HepG2 (cell line): Measurements from ENCODE around the gene HAGHL. TPM values are rescaled to one million over a fixed set of nuclear protein-coding genes. Genes with fewer than 3 reads are reported as not detected.
A peak's percentile ranks its signal among the peaks of the same experiment; 100 is the strongest.

ENCODE experiments used
- BRD4 ChIP-seq: sonication (generic); formaldehyde crosslinking; IDR thresholded peaks from 2 replicates; pipeline ENCODE4 v1.4.0; 2020; ENCODE audit warnings: missing genetic modification reagents
- ELF3 ChIP-seq: IDR thresholded peaks from 2 replicates; pipeline ENCODE4 v1.6.1; 2016; ENCODE audit warnings: missing genetic modification reagents, missing compliant biosample characterization
- GATAD2A ChIP-seq: IDR thresholded peaks from 2 replicates; pipeline ENCODE4 v1.6.1; 2016
- MTA3 ChIP-seq: sonication (generic); formaldehyde crosslinking; IDR thresholded peaks from 2 replicates; pipeline ENCODE4 v1.4.0; 2020; ENCODE audit warnings: missing genetic modification reagents
- NFE2 ChIP-seq: sonication (generic); formaldehyde crosslinking; IDR thresholded peaks from 2 replicates; pipeline ENCODE4 v1.4.0; 2020; ENCODE audit warnings: missing genetic modification reagents
- NR2C2 ChIP-seq: sonication (generic); formaldehyde crosslinking; IDR thresholded peaks from 2 replicates; pipeline ENCODE4 v1.4.0; 2020; ENCODE audit warnings: missing genetic modification reagents, mild to moderate bottlenecking, moderate library complexity, borderline replicate concordance
- PTBP1 ChIP-seq: fragments of 200-400 bp; formaldehyde crosslinking; IDR thresholded peaks from 2 replicates; pipeline ENCODE4 v1.6.1; 2018; ENCODE audit warnings: low read length, low read depth; ENCODE audit not compliant: poor library complexity, severe bottlenecking
- RAD21 ChIP-seq: fragments of 450-650 bp; formaldehyde crosslinking; IDR thresholded peaks from 2 replicates; pipeline ENCODE4 v1.5.0; 2020; ENCODE audit warnings: mild to moderate bottlenecking
- REL ChIP-seq: sonication (generic); formaldehyde crosslinking; conservative IDR thresholded peaks from 2 replicates; pipeline ENCODE4 v1.8.0; 2022; ENCODE audit warnings: mild to moderate bottlenecking, missing genetic modification reagents, moderate library complexity
- SNAI1 ChIP-seq: sonication (generic); formaldehyde crosslinking; IDR thresholded peaks from 2 replicates; pipeline ENCODE4 v1.5.0; 2020; ENCODE audit warnings: mild to moderate bottlenecking, missing genetic modification reagents, borderline replicate concordance
- SNRNP70 ChIP-seq: fragments of 200-400 bp; formaldehyde crosslinking; IDR thresholded peaks from 2 replicates; pipeline ENCODE4 v1.6.1; 2017; ENCODE audit warnings: mild to moderate bottlenecking, low read depth, low read length, moderate library complexity
- SOX13 ChIP-seq, 3 experiments: fragments of 450-650 bp in 1 of 3; sonication (generic) in 1 of 3; formaldehyde crosslinking in 1 of 3; IDR thresholded peaks in 2 of 3; conservative IDR thresholded peaks in 1 of 3; 2 replicates each; pipeline versions ENCODE4 v1.5.0 to v1.6.1; 2016 to 2020; ENCODE audit warnings: antibody characterized with exemption in 1 of 3, mild to moderate bottlenecking in 1 of 3, missing compliant biosample characterization in 1 of 3, missing genetic modification reagents in 1 of 3, moderate library complexity in 1 of 3
- TCF12 ChIP-seq, 2 experiments: fragments of 450-650 bp in 1 of 2; sonication (generic) in 1 of 2; formaldehyde crosslinking in 1 of 2; IDR thresholded peaks; 2 replicates each; pipeline versions ENCODE4 v1.6.1 to v1.8.0; 2017 to 2022; ENCODE audit warnings: antibody characterized with exemption in 1 of 2, mild to moderate bottlenecking in 1 of 2, missing genetic modification reagents in 1 of 2, moderate library complexity in 1 of 2
- YEATS2 ChIP-seq: sonication (generic); formaldehyde crosslinking; IDR thresholded peaks from 2 replicates; pipeline ENCODE4 v1.4.0; 2020; ENCODE audit warnings: missing genetic modification reagents, borderline replicate concordance
- YY1 ChIP-seq: IDR thresholded peaks from 2 replicates; pipeline ENCODE4 v1.6.1; 2011; ENCODE audit warnings: low read length, low read depth, moderate library complexity, mild to moderate bottlenecking; ENCODE audit not compliant: insufficient read depth, insufficient replicate concordance
- ZMYM3 ChIP-seq: sonication (generic); formaldehyde crosslinking; IDR thresholded peaks from 2 replicates; pipeline ENCODE4 v1.5.1; 2020; ENCODE audit warnings: mild to moderate bottlenecking, missing genetic modification reagents
- ZNF230 ChIP-seq: sonication (generic); formaldehyde crosslinking; IDR thresholded peaks from 2 replicates; pipeline ENCODE4 v1.4.0; 2020; ENCODE audit warnings: mild to moderate bottlenecking, missing genetic modification reagents
- ZNF264 ChIP-seq: sonication (generic); formaldehyde crosslinking; IDR thresholded peaks from 2 replicates; pipeline ENCODE4 v1.4.0; 2020; ENCODE audit warnings: missing genetic modification reagents
- ZNF383 ChIP-seq: sonication (generic); formaldehyde crosslinking; IDR thresholded peaks from 2 replicates; pipeline ENCODE4 v1.4.0; 2020; ENCODE audit warnings: missing genetic modification reagents, mild to moderate bottlenecking, borderline replicate concordance
- ZNF44 ChIP-seq: sonication (generic); formaldehyde crosslinking; IDR thresholded peaks from 2 replicates; pipeline ENCODE4 v1.5.1; 2020; ENCODE audit warnings: mild to moderate bottlenecking, missing genetic modification reagents
- ZNF501 ChIP-seq: sonication (generic); formaldehyde crosslinking; IDR thresholded peaks from 2 replicates; pipeline ENCODE4 v1.5.1; 2020; ENCODE audit warnings: mild to moderate bottlenecking, moderate library complexity, missing genetic modification reagents
- ZSCAN22 ChIP-seq: sonication (generic); formaldehyde crosslinking; IDR thresholded peaks from 2 replicates; pipeline ENCODE4 v1.4.0; 2020; ENCODE audit warnings: mild to moderate bottlenecking, missing genetic modification reagents
- polyA plus RNA-seq, 8 experiments: library from polyadenylated mRNA; depleted of rRNA in 3 of 8; stranded (reverse) in 7 of 8; unstranded in 1 of 8; fragments of >200 nt; fragmentation: Illumina TruSeq in 4 of 8; extraction: Trizol in 4 of 8; gene quantifications; 2 replicates each; pipeline versions ENCODE4 v1.2.1 to v1.2.3, GENCODE V29; 2011 to 2016; ENCODE audit warnings: low read depth in 4 of 8, missing spikeins in 1 of 8, mixed read lengths in 1 of 8; ENCODE audit not compliant: insufficient read depth in 1 of 8
- total RNA-seq, 5 experiments: library from RNA; depleted of rRNA; stranded (reverse); fragments of >200 nt; fragmentation: Illumina TruSeq; extraction: Trizol; gene quantifications; 2 replicates each; pipeline ENCODE4 v1.2.3, GENCODE V29; 2016; ENCODE audit warnings: low read depth in 1 of 5
- TF ChIP-seq, protein P1 (sequence below): sonication (generic); formaldehyde crosslinking; IDR thresholded peaks from 2 replicates; pipeline ENCODE4 v1.4.0; 2020; ENCODE audit warnings: missing genetic modification reagents
- TF ChIP-seq, protein P2 (sequence below), 2 experiments: sonication (generic) in 1 of 2; formaldehyde crosslinking in 1 of 2; IDR thresholded peaks; 2 replicates each; pipeline versions ENCODE4 v1.5.1 to v1.6.1; 2011 to 2020; ENCODE audit warnings: borderline replicate concordance in 1 of 2, low read depth in 1 of 2, low read length in 1 of 2, mild to moderate bottlenecking in 1 of 2, missing genetic modification reagents in 1 of 2, moderate library complexity in 1 of 2
- TF ChIP-seq, protein P3 (sequence below): sonication (generic); formaldehyde crosslinking; IDR thresholded peaks from 2 replicates; pipeline ENCODE4 v1.8.0; 2022; ENCODE audit warnings: mild to moderate bottlenecking, missing genetic modification reagents; ENCODE audit not compliant: insufficient replicate concordance

The HAGHL gene
- total and polyA plus RNA-seq, 2 of the 13 experiments (the other 11 are each of a cell fraction or from before 2014, with no cell fraction given), result 3.4 to 8.4 TPM

DNA sequence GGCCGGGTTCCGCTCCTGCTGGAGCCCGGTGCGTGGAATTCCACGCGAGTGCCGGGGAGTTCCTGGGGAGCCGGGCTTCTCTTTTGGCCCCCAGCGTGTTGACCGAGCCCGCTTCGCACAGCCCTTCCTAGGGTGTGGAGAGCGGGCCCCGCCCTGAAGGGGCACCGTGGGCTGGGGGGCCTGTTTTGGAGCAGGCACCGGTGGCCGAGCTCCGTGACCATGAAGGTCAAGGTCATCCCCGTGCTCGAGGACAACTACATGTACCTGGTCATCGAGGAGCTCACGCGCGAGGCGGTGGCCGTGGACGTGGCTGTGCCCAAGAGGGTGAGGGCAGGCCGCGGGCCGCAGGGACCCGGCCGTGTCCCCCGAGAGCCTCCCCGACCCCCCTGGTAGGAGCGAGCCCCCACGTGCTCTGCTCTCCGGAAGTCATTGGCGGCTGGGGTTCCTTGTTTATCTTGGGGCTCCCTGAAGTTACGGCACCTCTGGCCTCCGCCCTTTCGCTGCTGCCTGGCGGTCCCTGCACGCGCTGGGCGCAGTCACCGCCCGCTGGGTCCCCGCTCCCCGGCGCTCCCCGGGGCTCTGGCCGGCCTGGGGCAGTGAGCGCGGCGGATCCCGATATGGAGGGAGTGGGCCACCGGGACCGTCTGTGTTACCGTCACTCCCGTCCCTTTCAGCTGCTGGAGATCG lies 528 bp downstream of the HAGHL start (continued):
- TF ChIP-seq, protein P1, sequence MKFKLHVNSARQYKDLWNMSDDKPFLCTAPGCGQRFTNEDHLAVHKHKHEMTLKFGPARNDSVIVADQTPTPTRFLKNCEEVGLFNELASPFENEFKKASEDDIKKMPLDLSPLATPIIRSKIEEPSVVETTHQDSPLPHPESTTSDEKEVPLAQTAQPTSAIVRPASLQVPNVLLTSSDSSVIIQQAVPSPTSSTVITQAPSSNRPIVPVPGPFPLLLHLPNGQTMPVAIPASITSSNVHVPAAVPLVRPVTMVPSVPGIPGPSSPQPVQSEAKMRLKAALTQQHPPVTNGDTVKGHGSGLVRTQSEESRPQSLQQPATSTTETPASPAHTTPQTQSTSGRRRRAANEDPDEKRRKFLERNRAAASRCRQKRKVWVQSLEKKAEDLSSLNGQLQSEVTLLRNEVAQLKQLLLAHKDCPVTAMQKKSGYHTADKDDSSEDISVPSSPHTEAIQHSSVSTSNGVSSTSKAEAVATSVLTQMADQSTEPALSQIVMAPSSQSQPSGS, result no peak
- 0 out of 2 replicates have a peak, but pooled peaks have one; percentile 37 for TF ChIP-seq ZNF383 (CRISPR knock-in tag)
- TF ChIP-seq RAD21 (CRISPR knock-in tag), result no peak
- no peak for TF ChIP-seq SOX13 (IDR thresholded peaks at IDR 0.05)
- no peak for TF ChIP-seq SOX13 (CRISPR knock-in tag; conservative IDR thresholded peaks at IDR 0.05 in 1 of 2, IDR thresholded peaks at IDR 0.05 in 1 of 2)
- TF ChIP-seq YEATS2 (CRISPR knock-in tag), result no peak
- 0 out of 2 replicates have a peak, but pooled peaks have one; percentile 47 for TF ChIP-seq ZNF230 (CRISPR knock-in tag)
- TF ChIP-seq ZNF44, result no peak
- no peak for TF ChIP-seq ZNF501 (CRISPR knock-in tag)
- no peak for TF ChIP-seq PTBP1
- TF ChIP-seq BRD4 (CRISPR knock-in tag), result no peak
- TF ChIP-seq NFE2 (CRISPR knock-in tag), result no peak
- TF ChIP-seq, protein P2, sequence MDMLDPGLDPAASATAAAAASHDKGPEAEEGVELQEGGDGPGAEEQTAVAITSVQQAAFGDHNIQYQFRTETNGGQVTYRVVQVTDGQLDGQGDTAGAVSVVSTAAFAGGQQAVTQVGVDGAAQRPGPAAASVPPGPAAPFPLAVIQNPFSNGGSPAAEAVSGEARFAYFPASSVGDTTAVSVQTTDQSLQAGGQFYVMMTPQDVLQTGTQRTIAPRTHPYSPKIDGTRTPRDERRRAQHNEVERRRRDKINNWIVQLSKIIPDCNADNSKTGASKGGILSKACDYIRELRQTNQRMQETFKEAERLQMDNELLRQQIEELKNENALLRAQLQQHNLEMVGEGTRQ (IDR thresholded peaks at IDR 0.05; ENCODE audit: low read depth, low read length), result no peak
- TF ChIP-seq, protein P2 (CRISPR knock-in tag; IDR thresholded peaks at IDR 0.05; ENCODE audit: borderline replicate concordance), result no peak
- no peak for TF ChIP-seq REL (CRISPR knock-in tag)
- no peak for TF ChIP-seq ZSCAN22
- TF ChIP-seq MTA3 (CRISPR knock-in tag), result no peak
- no peak; the same call in 1 of the 2 replicates for TF ChIP-seq GATAD2A (CRISPR knock-in tag)
- no peak for TF ChIP-seq SNAI1 (CRISPR knock-in tag)
- no peak for TF ChIP-seq ZMYM3 (CRISPR knock-in tag)
- TF ChIP-seq NR2C2 (CRISPR knock-in tag), result no peak
- TF ChIP-seq YY1, result no peak
- TF ChIP-seq ZNF264 (CRISPR knock-in tag), result no peak
- TF ChIP-seq, protein P3, sequence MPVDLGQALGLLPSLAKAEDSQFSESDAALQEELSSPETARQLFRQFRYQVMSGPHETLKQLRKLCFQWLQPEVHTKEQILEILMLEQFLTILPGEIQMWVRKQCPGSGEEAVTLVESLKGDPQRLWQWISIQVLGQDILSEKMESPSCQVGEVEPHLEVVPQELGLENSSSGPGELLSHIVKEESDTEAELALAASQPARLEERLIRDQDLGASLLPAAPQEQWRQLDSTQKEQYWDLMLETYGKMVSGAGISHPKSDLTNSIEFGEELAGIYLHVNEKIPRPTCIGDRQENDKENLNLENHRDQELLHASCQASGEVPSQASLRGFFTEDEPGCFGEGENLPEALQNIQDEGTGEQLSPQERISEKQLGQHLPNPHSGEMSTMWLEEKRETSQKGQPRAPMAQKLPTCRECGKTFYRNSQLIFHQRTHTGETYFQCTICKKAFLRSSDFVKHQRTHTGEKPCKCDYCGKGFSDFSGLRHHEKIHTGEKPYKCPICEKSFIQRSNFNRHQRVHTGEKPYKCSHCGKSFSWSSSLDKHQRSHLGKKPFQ, result no peak
- TF ChIP-seq TCF12 (IDR thresholded peaks at IDR 0.05), result no peak
- TF ChIP-seq TCF12 (CRISPR knock-in tag; IDR thresholded peaks at IDR 0.05), result no peak
- TF ChIP-seq SNRNP70, result no peak
- TF ChIP-seq ELF3 (CRISPR knock-in tag), result 0 out of 2 replicates have a peak, but pooled peaks have one; percentile 8
